GM21381 (cell line): ENCODE results near the gene PEPD.
"Not testable (repeated sequence)": the region's sequence is repeated elsewhere in the genome, so short reads cannot be mapped to it uniquely, and the experiment has no call there.

Experiments used
- ATAC-seq: cut with Tn5 transposase; IDR thresholded peaks from one replicate; pipeline ENCODE4 v1.9.1; 2021; ENCODE audit warnings: mild to moderate bottlenecking, moderate library complexity; ENCODE audit not compliant: unreplicated experiment

The PEPD gene

GRCh38 chr19:33479570-33479969 lies 42.0 kb downstream of the PEPD start:
- ATAC-seq: not testable (repeated sequence)

DNA sequence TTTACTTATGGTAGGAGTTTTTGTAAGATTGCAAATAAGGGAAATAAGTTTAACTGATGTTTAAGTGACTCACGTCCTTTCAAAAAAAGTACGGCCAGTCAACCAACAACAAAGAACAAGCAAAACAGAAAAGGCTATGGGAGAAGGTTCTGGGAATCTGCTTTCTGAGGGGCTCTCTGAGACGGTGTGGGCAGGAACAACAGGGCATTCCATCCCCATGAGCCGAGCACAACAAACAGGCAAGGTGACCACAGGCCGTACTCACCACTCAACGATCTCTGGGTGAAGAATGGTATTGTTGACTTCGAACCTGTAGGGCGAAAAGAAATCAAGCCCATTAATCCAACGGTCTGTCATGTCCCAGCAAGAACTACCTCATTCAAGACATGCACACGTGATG lies 43.8 kb downstream of the PEPD start:
- ATAC-seq: no peak

GRCh38 chr19:33476151-33476707 lies 45.4 kb downstream of the PEPD start:
- no peak for ATAC-seq

- ATAC-seq: no peak
Observed at GRCh38 chr19:33473653-33474305, 47.8 kb downstream of the PEPD start.

GRCh38 chr19:33472691-33473652 lies 48.6 kb downstream of the PEPD start:
- no peak for ATAC-seq

GRCh38 chr19:33472226-33472625 lies 49.4 kb downstream of the PEPD start:
- no peak for ATAC-seq

DNA sequence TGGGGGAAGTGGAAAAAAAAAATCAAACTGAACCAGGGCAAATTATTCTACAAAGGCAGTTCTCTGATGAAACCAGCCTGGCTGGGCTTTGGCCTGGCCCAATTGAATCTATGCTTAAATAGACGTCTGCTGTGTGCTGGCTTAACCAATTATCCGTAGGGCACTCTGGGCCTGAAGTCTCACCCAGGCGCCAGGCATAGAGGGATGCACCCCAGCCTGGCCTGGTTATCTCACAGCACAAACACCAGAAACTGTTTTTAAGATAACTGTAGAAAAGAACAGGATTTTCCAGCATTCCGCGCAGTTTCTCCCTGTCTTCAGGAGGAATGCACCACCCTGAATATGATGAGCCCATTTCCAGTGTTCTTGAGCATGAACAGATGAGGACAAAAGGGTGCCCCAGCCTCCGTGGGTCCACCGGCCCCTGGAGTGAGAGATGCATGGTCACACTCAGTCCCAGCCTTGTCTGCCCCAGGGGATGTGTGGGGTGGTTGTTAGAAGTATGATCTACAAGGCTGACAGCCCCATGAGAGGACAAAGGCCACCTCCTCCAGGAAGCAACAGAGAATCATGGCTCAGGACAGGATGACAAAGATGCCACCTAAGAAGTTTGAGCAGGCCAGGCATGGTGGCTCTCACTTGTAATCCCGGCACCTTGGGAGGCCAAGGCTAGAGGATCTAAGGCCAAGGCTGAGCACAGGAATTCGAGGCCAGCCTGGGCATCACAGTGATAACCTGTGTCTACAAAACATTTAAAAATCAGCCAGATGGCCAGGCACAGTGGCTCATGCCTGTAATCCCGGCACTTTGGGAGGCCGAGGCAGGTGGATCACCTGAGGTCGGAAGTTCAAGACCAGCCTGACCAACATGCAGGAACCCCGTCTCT lies 50.2 kb downstream of the PEPD start:
- no peak for ATAC-seq

- no peak for ATAC-seq
Observed at GRCh38 chr19:33470686-33471085, 50.9 kb downstream of the PEPD start.

GRCh38 chr19:33470040-33470330 lies 51.6 kb downstream of the PEPD start:
- no peak for ATAC-seq

GRCh38 chr19:33469171-33470039 lies 52.2 kb downstream of the PEPD start:
- no peak for ATAC-seq

GRCh38 chr19:33468361-33469170 lies 53.0 kb downstream of the PEPD start:
- ATAC-seq: no peak

GRCh38 chr19:33467851-33468250 lies 53.7 kb downstream of the PEPD start:
- ATAC-seq: no peak

GRCh38 chr19:33465834-33466233 lies 55.8 kb downstream of the PEPD start:
- no peak for ATAC-seq

DNA sequence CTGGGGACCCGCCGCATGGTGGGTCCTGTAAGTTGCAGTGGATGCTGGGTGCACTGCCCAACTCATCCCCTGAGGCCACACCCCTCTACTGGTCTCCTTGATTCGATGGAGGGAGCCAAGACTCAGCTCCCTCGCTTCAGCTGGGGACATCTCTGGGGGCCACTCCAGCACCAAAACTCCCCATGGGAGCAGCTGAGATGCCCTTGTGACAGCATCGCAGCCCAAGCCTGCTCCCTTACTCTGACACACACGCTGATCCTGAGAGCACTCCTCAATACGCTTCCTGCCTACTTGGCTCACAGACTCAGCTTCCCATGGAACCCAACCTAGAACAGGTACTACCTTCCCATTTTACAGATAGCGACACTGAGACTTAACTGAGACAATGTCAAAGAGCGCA lies 56.2 kb downstream of the PEPD start:
- ATAC-seq: no peak

GRCh38 chr19:33464733-33465115 lies 56.9 kb downstream of the PEPD start:
- no peak for ATAC-seq

- no peak for ATAC-seq
Observed at GRCh38 chr19:33464010-33464732, 57.4 kb downstream of the PEPD start.

DNA sequence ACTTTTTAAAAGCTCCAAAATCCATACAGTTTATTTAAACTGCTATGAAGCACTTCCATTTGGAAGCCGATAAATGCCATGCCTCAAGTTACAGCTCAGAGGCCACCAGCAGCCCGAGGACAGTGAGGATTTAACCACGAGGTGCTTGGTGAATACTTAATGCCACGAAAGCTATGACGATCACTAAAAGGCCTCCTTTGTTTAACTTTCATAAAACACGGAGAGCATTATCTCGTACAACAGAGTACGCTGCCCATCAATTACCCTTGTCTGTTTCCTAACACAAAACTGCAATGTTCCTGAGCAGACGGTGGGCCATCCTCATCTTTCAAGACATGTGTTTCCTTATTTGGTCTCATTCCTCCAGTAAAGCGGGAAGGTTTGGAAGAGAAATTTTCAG lies 58.4 kb downstream of the PEPD start:
- no peak for ATAC-seq

DNA sequence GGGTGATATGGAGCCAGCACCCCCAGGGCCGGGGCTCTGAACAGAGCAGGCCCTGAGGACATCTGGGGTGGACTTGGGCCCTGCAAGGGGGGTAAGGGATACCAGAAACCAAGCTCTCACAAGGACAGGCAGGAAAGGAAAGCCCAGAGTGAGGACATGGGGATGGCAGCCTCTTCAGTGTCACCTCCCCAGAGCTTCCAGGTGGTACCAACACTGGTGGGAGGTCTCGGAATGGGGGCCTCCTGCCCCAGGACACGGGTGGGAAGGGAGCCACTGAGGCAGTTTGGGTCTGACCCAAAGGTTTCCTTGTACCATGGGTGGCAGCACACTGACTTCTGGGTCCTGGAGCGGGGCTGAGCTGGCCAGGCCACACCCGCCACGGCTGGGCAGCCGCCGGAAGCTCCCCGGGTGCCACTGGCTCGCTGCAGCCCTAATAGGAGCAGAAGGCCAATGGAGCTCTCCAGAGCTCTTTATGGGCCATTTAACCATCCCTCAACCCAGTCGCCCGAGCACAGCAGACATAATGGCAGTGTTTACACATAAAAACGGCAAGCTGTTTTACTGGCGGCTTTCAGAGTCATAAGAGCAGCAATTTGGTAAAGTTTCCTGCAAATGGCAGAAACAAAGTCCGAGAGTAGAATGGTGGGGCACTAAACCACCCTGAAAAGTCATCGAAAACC lies 59.3 kb downstream of the PEPD start:
- ATAC-seq: no peak
